Lower leg skin (tissue), 3 donors: ENCODE measurements around the gene WDR70.

Experiments
- CTCF ChIP-seq, 3 donors: fragments of 450-650 bp; IDR thresholded peaks; one replicate each; pipeline ENCODE4 v1.5.1; 2016; ENCODE audit warnings: antibody characterized with exemption in 3 of 3, mild to moderate bottlenecking in 3 of 3, moderate library complexity in 2 of 3
- POLR2A ChIP-seq, 2 donors: fragments of 450-650 bp; IDR thresholded peaks; one replicate each; pipeline ENCODE4 v1.6.1; 2016 to 2017; ENCODE audit warnings: antibody characterized with exemption in 2 of 2, mild to moderate bottlenecking in 1 of 2, moderate library complexity in 1 of 2

- no peak for TF ChIP-seq CTCF (IDR thresholded peaks at IDR 0.05)
- TF ChIP-seq POLR2A (IDR thresholded peaks at IDR 0.05), result no peak
These were observed 331.8 kb downstream of the WDR70 start for GRCh38 chr5:37710965-37711364.
